ENCODE data around the gene RDH13. TPM values are rescaled to one million over a fixed set of nuclear protein-coding genes. Genes with fewer than 3 reads are reported as not detected.
"Not testable (repeated sequence)": the region's sequence is repeated elsewhere in the genome, so short reads cannot be mapped to it uniquely, and the experiment has no call there.

The RDH13 gene
- polyA plus RNA-seq, 1 donor: 19.9 TPM

DNA sequence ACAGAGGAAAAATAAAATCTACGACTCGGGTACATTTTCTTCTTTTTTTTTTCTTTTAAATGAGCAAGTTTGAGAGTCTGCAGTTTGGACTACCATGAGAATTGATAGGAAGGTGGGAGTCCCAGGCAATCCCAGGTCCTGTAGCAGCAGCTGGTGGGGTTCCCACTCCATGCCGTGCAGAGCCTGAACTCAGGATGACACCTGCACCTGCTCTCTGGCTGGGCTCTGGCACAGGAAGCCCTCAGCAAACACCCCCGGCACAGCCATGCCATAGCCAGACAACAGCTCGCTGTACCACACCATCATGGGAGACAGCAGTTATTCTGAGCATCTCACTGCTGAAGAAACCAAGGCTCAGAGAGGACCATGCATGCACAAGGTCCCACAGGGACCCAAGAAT is 18.7 kb downstream of the RDH13 start:
- H3K9me3 ChIP-seq (ENCODE audit: control insufficient read depth, low read depth, low read length): no peaks in the 10 kb centered on the region
- H3K27me3 ChIP-seq (ENCODE audit: control insufficient read depth, insufficient read depth, low read length): no peaks in the 10 kb centered on the region
- no peak for DNase-seq
- no CpG with 5 or more reads among the region's 5 CpGs for WGBS (ENCODE audit: insufficient coverage, low lambda C conversion rate)
- H3K4me3 ChIP-seq (ENCODE audit: low read length): no peak overlapping the region
- no peaks in the 10 kb centered on the region for H3K4me1 ChIP-seq (ENCODE audit: control insufficient read depth, insufficient read depth, low read length)
- peaks cover 33% of the 10 kb centered on the region for H3K36me3 ChIP-seq (ENCODE audit: control insufficient read depth, insufficient read depth, low read length)
- H3K27ac ChIP-seq (ENCODE audit: low read length): no peak overlapping the region

DNA sequence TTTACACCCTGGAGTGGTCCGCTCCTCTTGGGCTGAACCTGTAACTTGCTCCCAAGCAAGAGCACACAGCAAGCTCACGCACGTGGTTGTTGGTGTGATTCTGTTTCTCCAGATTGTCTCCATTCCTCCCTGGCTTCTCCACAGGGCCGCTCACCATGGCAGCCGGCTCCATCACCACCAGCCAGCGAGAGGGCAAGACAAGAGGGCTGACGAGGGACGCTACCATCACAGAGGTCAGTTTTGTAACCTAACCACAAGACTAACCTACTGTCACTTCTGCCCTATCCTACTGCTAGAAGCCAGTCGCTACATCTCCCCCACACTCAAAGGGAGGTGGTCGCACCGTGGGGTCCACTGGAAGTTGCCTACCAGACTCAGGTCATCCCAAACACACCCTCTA is 20.3 kb downstream of the RDH13 start:
- no peak for DNase-seq
- Histone ChIP-seq H3K36me3 (ENCODE audit: control insufficient read depth, insufficient read depth, low read length) (peaks cover 25% of the 10 kb centered on the region), H3K27ac (ENCODE audit: low read length) (no peak overlapping the region), H3K4me1 (ENCODE audit: control insufficient read depth, insufficient read depth, low read length) (no peaks in the 10 kb centered on the region), H3K27me3 (ENCODE audit: control insufficient read depth, insufficient read depth, low read length) (no peaks in the 10 kb centered on the region), H3K9me3 (ENCODE audit: control insufficient read depth, low read depth, low read length) (no peaks in the 10 kb centered on the region), H3K4me3 (ENCODE audit: low read length) (no peak overlapping the region)
- no CpG with 5 or more reads among the region's 11 CpGs for WGBS (ENCODE audit: insufficient coverage, low lambda C conversion rate)

DNA sequence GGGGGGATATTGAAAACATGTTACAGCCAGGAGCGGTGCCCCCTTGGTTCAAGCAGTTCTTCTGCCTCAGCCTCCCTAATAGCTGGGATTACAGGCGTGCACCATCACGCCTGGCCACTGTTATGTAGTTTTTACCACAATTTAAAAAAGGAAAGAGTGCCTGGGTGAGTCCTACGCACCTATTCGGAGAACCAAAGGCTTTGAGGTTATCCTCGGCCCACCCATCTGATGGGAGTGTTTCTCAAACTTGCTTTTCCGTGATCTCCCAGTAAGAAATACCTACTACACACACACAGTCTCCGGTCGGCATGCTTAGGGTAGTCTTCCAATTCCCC is 20.6 kb downstream of the RDH13 start:
- no peak overlapping the region for H3K4me3 ChIP-seq (ENCODE audit: low read length)
- no peak overlapping the region for H3K27ac ChIP-seq (ENCODE audit: low read length)
- no peaks in the 10 kb centered on the region for H3K9me3 ChIP-seq (ENCODE audit: control insufficient read depth, low read depth, low read length)
- no peaks in the 10 kb centered on the region for H3K4me1 ChIP-seq (ENCODE audit: control insufficient read depth, insufficient read depth, low read length)
- DNase-seq: no peak
- no CpG with 5 or more reads among the region's 9 CpGs for WGBS (ENCODE audit: insufficient coverage, low lambda C conversion rate)
- no peaks in the 10 kb centered on the region for H3K27me3 ChIP-seq (ENCODE audit: control insufficient read depth, insufficient read depth, low read length)
- H3K36me3 ChIP-seq (ENCODE audit: control insufficient read depth, insufficient read depth, low read length): peaks cover 22% of the 10 kb centered on the region

DNA sequence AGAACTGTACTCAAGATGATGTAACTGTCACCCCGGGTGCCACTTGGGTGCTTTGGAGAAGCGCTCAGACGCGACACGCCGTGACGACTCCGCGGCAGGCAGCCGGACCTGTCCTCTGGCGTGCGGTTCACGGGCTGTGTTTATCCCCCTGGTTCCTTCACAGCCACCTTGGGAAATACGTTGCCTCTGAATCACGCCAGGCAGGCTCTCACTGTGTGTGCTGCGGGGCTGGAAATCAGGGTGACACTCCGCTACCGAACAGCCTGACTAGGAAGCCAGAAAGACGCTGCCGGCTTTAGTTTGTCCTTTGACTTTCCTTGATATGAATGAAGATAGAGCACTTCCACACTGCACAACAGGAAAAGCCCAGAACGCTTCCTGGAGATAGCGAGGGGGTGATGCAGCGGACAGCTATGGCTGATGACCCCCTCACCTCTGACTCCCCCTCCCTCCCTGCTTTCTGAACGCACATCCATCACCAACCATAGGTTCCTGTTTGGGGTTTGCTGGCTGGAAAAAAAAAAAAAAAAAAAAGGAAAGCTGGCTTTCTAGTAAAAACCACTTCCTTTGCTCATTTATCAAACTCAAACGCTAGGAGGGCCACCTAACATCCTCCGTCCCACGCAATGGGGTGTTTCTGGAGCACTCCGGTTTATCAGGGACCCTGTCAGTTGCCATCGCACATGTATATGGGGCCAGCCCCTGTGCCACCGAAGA is 21.2 kb downstream of the RDH13 start:
- Histone ChIP-seq H3K36me3 (ENCODE audit: control insufficient read depth, insufficient read depth, low read length) (peaks cover 17% of the 10 kb centered on the region), H3K27ac (ENCODE audit: low read length) (no peak overlapping the region), H3K27me3 (ENCODE audit: control insufficient read depth, insufficient read depth, low read length) (no peaks in the 10 kb centered on the region), H3K4me3 (ENCODE audit: low read length) (no peak overlapping the region), H3K9me3 (ENCODE audit: control insufficient read depth, low read depth, low read length) (no peaks in the 10 kb centered on the region), H3K4me1 (ENCODE audit: control insufficient read depth, insufficient read depth, low read length) (no peaks in the 10 kb centered on the region)
- no CpG with 5 or more reads among the region's 30 CpGs for WGBS (ENCODE audit: insufficient coverage, low lambda C conversion rate)
- no peak for DNase-seq

DNA sequence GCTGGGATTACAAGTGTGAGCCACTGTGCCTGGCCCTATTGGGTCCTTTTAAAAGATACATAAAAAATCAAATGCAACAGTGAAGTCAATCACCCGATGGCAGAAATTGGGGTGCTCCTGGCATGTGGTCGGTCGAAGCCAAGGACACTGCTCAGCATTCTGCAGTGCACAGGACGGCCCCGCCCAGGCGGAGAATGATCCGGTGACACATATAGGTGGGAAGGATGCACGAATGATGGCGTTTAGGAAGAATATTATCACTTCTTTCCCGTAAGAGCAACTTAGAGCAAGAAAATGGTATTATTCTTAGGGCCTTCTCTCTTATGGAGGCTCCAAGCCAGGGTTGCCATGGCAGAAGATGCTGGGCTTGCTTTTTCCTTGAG is 21.7 kb downstream of the RDH13 start:
- H3K9me3 ChIP-seq (ENCODE audit: control insufficient read depth, low read depth, low read length): no peaks in the 10 kb centered on the region
- no CpG with 5 or more reads among the region's 10 CpGs for WGBS (ENCODE audit: insufficient coverage, low lambda C conversion rate)
- no peak overlapping the region for H3K4me3 ChIP-seq (ENCODE audit: low read length)
- H3K36me3 ChIP-seq (ENCODE audit: control insufficient read depth, insufficient read depth, low read length): peaks cover 13% of the 10 kb centered on the region
- H3K4me1 ChIP-seq (ENCODE audit: control insufficient read depth, insufficient read depth, low read length): no peaks in the 10 kb centered on the region
- DNase-seq: no peak
- H3K27ac ChIP-seq (ENCODE audit: low read length): no peak overlapping the region
- H3K27me3 ChIP-seq (ENCODE audit: control insufficient read depth, insufficient read depth, low read length): no peaks in the 10 kb centered on the region

DNA sequence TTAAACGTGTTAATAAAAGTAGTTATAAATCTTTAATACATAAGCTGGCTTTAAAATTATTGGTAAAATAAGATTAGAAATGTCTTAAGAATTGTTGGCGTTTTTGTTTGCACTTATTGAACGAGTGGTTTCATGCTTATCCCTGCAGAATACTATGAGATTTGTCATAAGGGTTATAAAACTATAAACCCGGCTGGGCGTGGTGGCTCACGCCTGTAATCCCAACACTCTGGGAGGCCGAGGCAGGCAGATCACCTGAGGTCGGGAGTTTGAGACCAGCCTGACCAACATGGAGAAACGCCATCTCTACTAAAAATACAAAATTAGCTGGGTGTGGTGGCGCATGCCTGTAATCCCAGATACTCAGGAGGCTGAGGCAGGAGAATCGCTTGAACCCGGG is 22.3 kb downstream of the RDH13 start:
- not testable (repeated sequence) for H3K27me3 ChIP-seq (ENCODE audit: control insufficient read depth, insufficient read depth, low read length); DNase-seq; H3K4me1 ChIP-seq (ENCODE audit: control insufficient read depth, insufficient read depth, low read length); H3K9me3 ChIP-seq (ENCODE audit: control insufficient read depth, low read depth, low read length); H3K4me3 ChIP-seq (ENCODE audit: low read length); H3K27ac ChIP-seq (ENCODE audit: low read length)
- H3K36me3 ChIP-seq (ENCODE audit: control insufficient read depth, insufficient read depth, low read length): peaks cover 13% of the 10 kb centered on the region
- WGBS (ENCODE audit: insufficient coverage, low lambda C conversion rate): 75% methylated on average over 4 of the region's 12 CpGs

DNA sequence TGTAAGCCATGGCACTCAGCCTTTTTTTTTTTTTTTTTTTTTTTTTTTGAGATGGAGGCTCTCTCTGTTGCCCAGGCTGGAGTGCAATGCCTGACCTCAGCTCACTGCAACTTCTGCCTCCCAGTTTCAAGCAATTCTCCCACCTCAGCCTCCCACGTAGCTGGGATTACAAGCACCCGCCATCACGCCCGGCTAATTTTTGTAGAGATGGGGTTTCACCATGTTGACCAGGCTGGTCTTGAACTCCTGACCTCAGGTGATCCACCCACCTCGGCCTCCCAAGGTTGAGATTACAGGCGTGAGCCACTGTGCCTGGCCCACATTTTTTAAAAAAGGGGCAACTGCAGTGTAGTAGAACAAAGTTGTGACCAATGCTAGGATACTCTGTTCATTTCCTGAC is 25.3 kb downstream of the RDH13 start:
- not testable (repeated sequence) for H3K4me1 ChIP-seq (ENCODE audit: control insufficient read depth, insufficient read depth, low read length); H3K36me3 ChIP-seq (ENCODE audit: control insufficient read depth, insufficient read depth, low read length); H3K9me3 ChIP-seq (ENCODE audit: control insufficient read depth, low read depth, low read length); H3K27ac ChIP-seq (ENCODE audit: low read length); H3K27me3 ChIP-seq (ENCODE audit: control insufficient read depth, insufficient read depth, low read length); H3K4me3 ChIP-seq (ENCODE audit: low read length); DNase-seq
- no CpG with 5 or more reads among the region's 6 CpGs for WGBS (ENCODE audit: insufficient coverage, low lambda C conversion rate)

DNA sequence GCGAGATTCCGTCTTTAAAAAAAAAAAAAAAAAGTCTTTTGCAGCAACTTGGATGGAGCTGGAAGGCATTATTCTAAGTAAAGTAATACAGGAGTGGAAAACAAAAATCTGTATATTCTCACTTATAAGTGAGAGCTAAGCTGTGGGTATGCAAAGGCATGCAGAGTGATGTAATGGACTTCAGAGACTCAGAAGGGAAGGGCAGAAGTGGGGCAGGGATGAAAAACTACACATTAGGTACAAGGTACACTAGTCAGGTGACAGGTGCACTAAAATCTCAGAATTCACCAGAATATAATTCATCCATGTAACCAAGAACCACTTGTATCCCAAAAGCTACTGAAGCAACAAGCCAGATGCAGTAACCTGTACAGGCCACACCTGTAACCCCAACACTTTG is 26.9 kb downstream of the RDH13 start:
- H3K4me3 ChIP-seq (ENCODE audit: low read length): no peak overlapping the region
- WGBS (ENCODE audit: insufficient coverage, low lambda C conversion rate): 100% methylated on average over 2 of the region's 2 CpGs
- peak in 1 of 2 donors; percentile 35 for DNase-seq
- no peaks in the 10 kb centered on the region for H3K36me3 ChIP-seq (ENCODE audit: control insufficient read depth, insufficient read depth, low read length)
- H3K27ac ChIP-seq (ENCODE audit: low read length): no peak overlapping the region
- no peaks in the 10 kb centered on the region for H3K27me3 ChIP-seq (ENCODE audit: control insufficient read depth, insufficient read depth, low read length)
- H3K4me1 ChIP-seq (ENCODE audit: control insufficient read depth, insufficient read depth, low read length): no peaks in the 10 kb centered on the region
- H3K9me3 ChIP-seq (ENCODE audit: control insufficient read depth, low read depth, low read length): peaks cover 5% of the 10 kb centered on the region

DNA sequence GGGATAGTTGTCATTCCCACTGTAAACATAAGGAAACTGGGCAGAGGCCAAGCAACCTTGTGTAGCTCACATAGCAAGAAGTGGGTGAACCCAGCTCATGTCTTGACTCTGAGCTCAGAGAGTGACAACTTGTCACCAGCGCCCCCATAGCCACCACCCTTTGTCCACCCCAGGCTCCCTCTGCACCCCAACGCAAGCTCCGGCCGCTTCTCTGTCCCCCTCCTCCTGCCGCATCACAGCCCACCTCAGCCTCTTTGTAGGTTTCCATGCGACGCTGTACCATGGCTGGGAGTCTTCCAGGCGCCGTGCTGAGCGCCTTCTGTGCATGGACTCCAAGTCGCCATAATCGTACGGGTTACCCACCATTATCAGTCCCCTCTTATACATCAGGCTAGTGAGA is 28.2 kb downstream of the RDH13 start:
- 100% methylated on average over 2 of the region's 13 CpGs for whole genome bisulfite sequencing (ENCODE audit: insufficient coverage, low lambda C conversion rate)

DNA sequence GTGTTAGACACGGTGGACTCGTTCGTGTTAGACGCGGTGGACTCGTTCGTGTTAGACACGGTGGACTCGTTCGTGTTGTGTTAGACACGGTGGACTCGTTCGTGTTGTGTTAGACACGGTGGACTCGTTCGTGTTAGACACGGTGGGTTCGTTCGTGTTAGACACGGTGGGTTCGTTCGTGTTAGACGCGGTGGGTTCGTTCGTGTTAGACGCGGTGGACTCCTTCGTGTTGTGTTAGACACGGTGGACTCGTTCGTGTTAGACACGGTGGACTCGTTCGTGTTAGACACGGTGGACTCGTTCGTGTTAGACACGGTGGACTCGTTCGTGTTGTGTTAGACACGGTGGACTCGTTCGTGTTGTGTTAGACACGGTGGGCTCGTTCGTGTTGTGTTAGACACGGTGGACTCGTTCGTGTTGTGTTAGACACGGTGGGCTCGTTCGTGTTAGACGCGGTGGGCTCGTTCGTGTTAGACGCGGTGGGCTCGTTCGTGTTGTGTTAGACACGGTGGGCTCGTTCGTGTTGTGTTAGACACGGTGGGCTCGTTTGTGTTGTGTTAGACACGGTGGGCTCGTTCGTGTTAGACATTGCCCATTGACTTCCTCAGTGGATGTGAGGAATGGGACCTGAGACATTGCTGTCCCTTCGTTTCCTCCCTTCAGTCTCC is 29.8 kb downstream of the RDH13 start:
- not testable (repeated sequence) for H3K4me3 ChIP-seq (ENCODE audit: low read length)
- WGBS (ENCODE audit: insufficient coverage, low lambda C conversion rate): 96% methylated on average over 13 of the region's 70 CpGs

More for the DNA sequence above, 28.2 kb downstream of the RDH13 start:
- H3K9me3 ChIP-seq (ENCODE audit: control insufficient read depth, low read depth, low read length): peaks cover 5% of the 10 kb centered on the region
- no peak overlapping the region for H3K27ac ChIP-seq (ENCODE audit: low read length)
- no peaks in the 10 kb centered on the region for H3K36me3 ChIP-seq (ENCODE audit: control insufficient read depth, insufficient read depth, low read length)
- H3K27me3 ChIP-seq (ENCODE audit: control insufficient read depth, insufficient read depth, low read length): no peaks in the 10 kb centered on the region
- no peak for DNase-seq
- no peaks in the 10 kb centered on the region for H3K4me1 ChIP-seq (ENCODE audit: control insufficient read depth, insufficient read depth, low read length)
- no peak overlapping the region for H3K4me3 ChIP-seq (ENCODE audit: low read length)

More for the DNA sequence above, 29.8 kb downstream of the RDH13 start:
- not testable (repeated sequence) for H3K9me3 ChIP-seq (ENCODE audit: control insufficient read depth, low read depth, low read length); H3K27me3 ChIP-seq (ENCODE audit: control insufficient read depth, insufficient read depth, low read length); H3K27ac ChIP-seq (ENCODE audit: low read length); DNase-seq; H3K36me3 ChIP-seq (ENCODE audit: control insufficient read depth, insufficient read depth, low read length); H3K4me1 ChIP-seq (ENCODE audit: control insufficient read depth, insufficient read depth, low read length)
